H9 (cell line): Measurements from ENCODE around the gene POU6F2. TPM values are rescaled to one million over a fixed set of nuclear protein-coding genes. Genes with fewer than 3 reads are reported as not detected.

Experiments
- DNase-seq: peaks from one replicate; pipeline ENCODE4 v3.0.0-alpha.2; 2017
- H2AFZ ChIP-seq: one replicate; pipeline ENCODE4 v1.6.1; 2013; ENCODE audit warnings: mild to moderate bottlenecking, low read length, control low read depth, moderate library complexity
- H2AK5ac ChIP-seq: 2 replicates; pipeline ENCODE4 v1.6.1; 2013; ENCODE audit warnings: low read length, control low read depth, mixed read lengths; ENCODE audit not compliant: insufficient read length
- H2BK120ac ChIP-seq: one replicate; pipeline ENCODE4 v1.6.1; 2013; ENCODE audit warnings: low read depth, mild to moderate bottlenecking, low read length, control low read depth, inconsistent platforms; ENCODE audit not compliant: poor library complexity, severe bottlenecking
- H2BK12ac ChIP-seq: 2 replicates; pipeline ENCODE4 v1.6.1; 2013; ENCODE audit warnings: low read length, control low read depth, mixed read lengths, low read depth; ENCODE audit not compliant: insufficient read length
- H2BK15ac ChIP-seq: 2 replicates; pipeline ENCODE4 v1.6.1; 2013; ENCODE audit warnings: low read depth, low read length, control low read depth
- H2BK20ac ChIP-seq: one replicate; pipeline ENCODE4 v1.6.1; 2013; ENCODE audit warnings: low read depth, mild to moderate bottlenecking, low read length, control low read depth, inconsistent platforms; ENCODE audit not compliant: poor library complexity, severe bottlenecking
- H2BK5ac ChIP-seq: 2 replicates; pipeline ENCODE4 v1.6.1; 2013; ENCODE audit warnings: low read length, control low read depth, mixed read lengths; ENCODE audit not compliant: insufficient read length
- H3K14ac ChIP-seq: 2 replicates; pipeline ENCODE4 v1.6.1; 2013; ENCODE audit warnings: low read length, control low read depth; ENCODE audit not compliant: insufficient read depth
- H3K18ac ChIP-seq: 2 replicates; pipeline ENCODE4 v1.6.1; 2013; ENCODE audit warnings: low read depth, mild to moderate bottlenecking, mixed read lengths, low read length, control low read depth; ENCODE audit not compliant: insufficient read length
- H3K23ac ChIP-seq: 2 replicates; pipeline ENCODE4 v1.6.1; 2013; ENCODE audit warnings: low read length, control low read depth, mixed read lengths, low read depth; ENCODE audit not compliant: insufficient read length
- H3K23me2 ChIP-seq: 2 replicates; pipeline ENCODE4 v1.6.1; 2013; ENCODE audit warnings: low read depth, mild to moderate bottlenecking, mixed read lengths, low read length, control low read depth; ENCODE audit not compliant: insufficient read length, poor library complexity, severe bottlenecking
- H3K27ac ChIP-seq: 2 replicates; pipeline ENCODE4 v1.5.1; 2013; ENCODE audit warnings: low read length, control low read depth, mixed read lengths, low read depth; ENCODE audit not compliant: insufficient read length
- H3K27me3 ChIP-seq: 2 replicates; pipeline ENCODE4 v1.6.1; 2013; ENCODE audit warnings: low read length, control low read depth, inconsistent platforms; ENCODE audit not compliant: insufficient read depth
- H3K4ac ChIP-seq: 2 replicates; pipeline ENCODE4 v1.6.1; 2013; ENCODE audit warnings: low read depth, mild to moderate bottlenecking, control low read depth, inconsistent platforms, low read length, moderate library complexity
- H3K4me1 ChIP-seq: 2 replicates; pipeline ENCODE4 v1.6.1; 2013; ENCODE audit warnings: low read length, control low read depth, inconsistent platforms; ENCODE audit not compliant: insufficient read depth
- H3K4me2 ChIP-seq: 2 replicates; pipeline ENCODE4 v1.6.1; 2013; ENCODE audit warnings: low read length, control low read depth, mixed read lengths; ENCODE audit not compliant: insufficient read length, insufficient read depth
- H3K56ac ChIP-seq: 2 replicates; pipeline ENCODE4 v1.6.1; 2013; ENCODE audit warnings: low read depth, mild to moderate bottlenecking, mixed read lengths, low read length, control low read depth; ENCODE audit not compliant: insufficient read length
- H3K79me1 ChIP-seq: 2 replicates; pipeline ENCODE4 v1.6.1; 2013; ENCODE audit warnings: low read depth, mild to moderate bottlenecking, moderate library complexity, low read length, control low read depth, inconsistent platforms; ENCODE audit not compliant: insufficient read depth, poor library complexity, severe bottlenecking
- H3K79me2 ChIP-seq: 2 replicates; pipeline ENCODE4 v1.6.1; 2013; ENCODE audit warnings: low read length, control low read depth, inconsistent platforms; ENCODE audit not compliant: insufficient read depth
- H3K9ac ChIP-seq: 2 replicates; pipeline ENCODE4 v1.6.1; 2013; ENCODE audit warnings: low read length, control low read depth, mixed read lengths; ENCODE audit not compliant: insufficient read length; ENCODE audit errors: extremely low read depth
- H3K9me3 ChIP-seq: one replicate; pipeline ENCODE4 v1.6.1; 2013; ENCODE audit warnings: low read depth, low read length, inconsistent platforms; ENCODE audit not compliant: control insufficient read depth
- H3T11ph ChIP-seq: one replicate; pipeline ENCODE4 v1.6.1; 2013; ENCODE audit warnings: mild to moderate bottlenecking, low read length, control low read depth, inconsistent platforms
- H4K20me1 ChIP-seq: one replicate; pipeline ENCODE4 v1.6.1; 2013; ENCODE audit not compliant: control insufficient read depth, insufficient read length, insufficient read depth
- H4K5ac ChIP-seq: 2 replicates; pipeline ENCODE4 v1.6.1; 2013; ENCODE audit warnings: low read depth, mild to moderate bottlenecking, mixed read lengths, low read length, control low read depth; ENCODE audit not compliant: insufficient read length
- H4K8ac ChIP-seq: replicated peaks from 2 replicates; pipeline ENCODE4 v1.6.1; 2013; ENCODE audit warnings: low read length, control low read depth, mixed read lengths, low read depth; ENCODE audit not compliant: insufficient read length
- H4K91ac ChIP-seq: 2 replicates; pipeline ENCODE4 v1.6.1; 2013; ENCODE audit warnings: low read depth, mild to moderate bottlenecking, moderate library complexity, mixed read lengths, low read length, control low read depth; ENCODE audit not compliant: insufficient read length
- H3K27ac Mint-ChIP-seq, 3 experiments: 2 replicates in 2 of 3; 3 replicates in 1 of 3; pipeline ENCODE4 v1.8.0; 2020 to 2021; ENCODE audit warnings: mixed read lengths in 3 of 3, mild to moderate bottlenecking in 1 of 3, moderate library complexity in 1 of 3
- H3K27me3 Mint-ChIP-seq: 2 replicates; pipeline ENCODE4 v1.8.0; 2021; ENCODE audit warnings: low read depth, mild to moderate bottlenecking, moderate library complexity, mixed read lengths
- H3K36me3 Mint-ChIP-seq, 3 experiments: 2 replicates in 2 of 3; 3 replicates in 1 of 3; pipeline ENCODE4 v1.8.0; 2020 to 2021; ENCODE audit warnings: low read depth in 3 of 3, mixed read lengths in 3 of 3; ENCODE audit not compliant: insufficient read depth in 1 of 3
- H3K4me1 Mint-ChIP-seq, 2 experiments: 2 replicates each; pipeline ENCODE4 v1.8.0; 2020; ENCODE audit warnings: mixed read lengths in 2 of 2
- H3K4me3 Mint-ChIP-seq, 2 experiments: 2 replicates in 1 of 2; 3 replicates in 1 of 2; pipeline ENCODE4 v1.8.0; 2020 to 2021; ENCODE audit warnings: mild to moderate bottlenecking in 2 of 2, mixed read lengths in 2 of 2, moderate library complexity in 1 of 2
- H3K9me3 Mint-ChIP-seq, 2 experiments: 2 replicates in 1 of 2; 3 replicates in 1 of 2; pipeline ENCODE4 v1.8.0; 2020; ENCODE audit warnings: mild to moderate bottlenecking in 2 of 2, mixed read lengths in 2 of 2, moderate library complexity in 1 of 2
- WGBS: extraction: QIAGEN DNeasy Blood & Tissue Kit; methylation state at CpG from one replicate; pipeline ENCODE4 v1.1.7; 2013; ENCODE audit warnings: missing lambda C conversion rate, low lambda C conversion rate, mixed read lengths; ENCODE audit not compliant: insufficient read length; ENCODE audit errors: extremely low coverage; 5-methylcytosine and 5-hydroxymethylcytosine counted together
- total RNA-seq: library from RNA; stranded (reverse); gene quantifications from 2 replicates; pipeline ENCODE4 v1.2.1, GENCODE V29; 2021
- TF ChIP-seq, protein P1 (sequence below): fragments of 200-600 bp; sonication (generic); conservative IDR thresholded peaks from 3 replicates; pipeline ENCODE4 v1.8.0; 2021; ENCODE audit warnings: antibody characterized with exemption, mild to moderate bottlenecking

POU6F2 gene
- total RNA-seq, 1 experiment from 2014 or later, result 1.9 TPM

DNA sequence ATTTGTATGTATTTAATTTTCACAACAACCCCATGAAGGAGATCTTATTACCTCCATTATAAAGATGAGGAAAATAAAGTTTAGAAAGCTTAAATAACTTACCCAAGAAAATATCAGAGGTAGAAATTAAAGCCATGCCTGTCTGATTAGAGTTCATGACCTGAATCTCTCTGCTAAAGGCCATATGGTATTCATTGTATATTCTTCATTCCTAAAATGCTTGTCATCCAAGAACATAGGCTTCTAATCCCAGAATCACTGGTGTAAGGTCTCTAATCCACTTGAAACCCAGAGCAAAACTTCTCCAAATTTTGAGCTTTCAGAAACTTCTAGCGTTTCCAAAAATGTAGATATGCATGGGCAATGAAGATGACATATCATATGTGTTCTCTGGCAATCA lies 516.2 kb downstream of the POU6F2 start:
- no peak overlapping the region for H2BK15ac ChIP-seq
- no peak overlapping the region for H3K4me2 ChIP-seq
- H2BK12ac ChIP-seq, result no peak overlapping the region
- no peak overlapping the region for H3K14ac ChIP-seq
- H3K56ac ChIP-seq, result no peak overlapping the region
- H4K5ac ChIP-seq, result no peak overlapping the region
- H2AK5ac ChIP-seq, result no peak overlapping the region
- no peak overlapping the region for H3K23ac ChIP-seq
- no peak for DNase-seq
- Mint-ChIP-seq H3K27ac (no peak overlapping the region), H3K27me3 (no peaks in the 10 kb centered on the region; the same call in 1 of the 2 replicates), H3K36me3 (no peaks in the 10 kb centered on the region), H3K9me3 (no peaks in the 10 kb centered on the region), H3K4me1 (0 out of 4 replicates have a peak, but pooled peaks cover 0 to 2% of the 10 kb centered on the region in 2 experiments), H3K4me3 (no peak overlapping the region)
- H3K79me1 ChIP-seq, result no peaks in the 10 kb centered on the region
- H3K9ac ChIP-seq, result no peak overlapping the region
- no peak overlapping the region for H4K91ac ChIP-seq
- H3K23me2 ChIP-seq, result no peaks in the 10 kb centered on the region
- H3K9me3 ChIP-seq, result no peaks in the 10 kb centered on the region
- no CpG with 5 or more reads among the region's 1 CpG for WGBS
- H3K18ac ChIP-seq, result no peak overlapping the region
- H4K8ac ChIP-seq, result no peak overlapping the region
- H3T11ph ChIP-seq, result no peak overlapping the region
- no peaks in the 10 kb centered on the region for H3K79me2 ChIP-seq
- H2AFZ ChIP-seq, result no peak overlapping the region
- H2BK20ac ChIP-seq, result no peak overlapping the region
- no peaks in the 10 kb centered on the region for H3K4me1 ChIP-seq
- H4K20me1 ChIP-seq, result no peaks in the 10 kb centered on the region
- no peak overlapping the region for H3K4ac ChIP-seq
- no peak overlapping the region for H3K27ac ChIP-seq
- no peak overlapping the region for H2BK120ac ChIP-seq
- no peak overlapping the region for H2BK5ac ChIP-seq
- TF ChIP-seq, protein P1, sequence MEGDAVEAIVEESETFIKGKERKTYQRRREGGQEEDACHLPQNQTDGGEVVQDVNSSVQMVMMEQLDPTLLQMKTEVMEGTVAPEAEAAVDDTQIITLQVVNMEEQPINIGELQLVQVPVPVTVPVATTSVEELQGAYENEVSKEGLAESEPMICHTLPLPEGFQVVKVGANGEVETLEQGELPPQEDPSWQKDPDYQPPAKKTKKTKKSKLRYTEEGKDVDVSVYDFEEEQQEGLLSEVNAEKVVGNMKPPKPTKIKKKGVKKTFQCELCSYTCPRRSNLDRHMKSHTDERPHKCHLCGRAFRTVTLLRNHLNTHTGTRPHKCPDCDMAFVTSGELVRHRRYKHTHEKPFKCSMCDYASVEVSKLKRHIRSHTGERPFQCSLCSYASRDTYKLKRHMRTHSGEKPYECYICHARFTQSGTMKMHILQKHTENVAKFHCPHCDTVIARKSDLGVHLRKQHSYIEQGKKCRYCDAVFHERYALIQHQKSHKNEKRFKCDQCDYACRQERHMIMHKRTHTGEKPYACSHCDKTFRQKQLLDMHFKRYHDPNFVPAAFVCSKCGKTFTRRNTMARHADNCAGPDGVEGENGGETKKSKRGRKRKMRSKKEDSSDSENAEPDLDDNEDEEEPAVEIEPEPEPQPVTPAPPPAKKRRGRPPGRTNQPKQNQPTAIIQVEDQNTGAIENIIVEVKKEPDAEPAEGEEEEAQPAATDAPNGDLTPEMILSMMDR, result no peak
- no peaks in the 10 kb centered on the region for H3K27me3 ChIP-seq
